ENCODE data around the gene PLEKHB2.

PLEKHB2 gene

GRCh38 chr2:131123192-131123591 is 18.1 kb downstream of the PLEKHB2 start:
- TF ChIP-seq ZNF70 (CRISPR knock-in tag; IDR thresholded peaks at IDR 0.05) (no peak), POU6F1 (CRISPR knock-in tag; IDR thresholded peaks at IDR 0.05; ENCODE audit: borderline replicate concordance, low read depth) (no peak), TSHZ2 (CRISPR knock-in tag; IDR thresholded peaks at IDR 0.05) (no peak), PPARA (CRISPR knock-in tag; IDR thresholded peaks at IDR 0.05; ENCODE audit: borderline replicate concordance) (no peak), ZNF8 (CRISPR knock-in tag; IDR thresholded peaks at IDR 0.05) (no peak)

GRCh38 chr2:131125195-131125757 is 20.1 kb downstream of the PLEKHB2 start:
- TF ChIP-seq ZFP3 (CRISPR knock-in tag; IDR thresholded peaks at IDR 0.05) (no peak), GLIS3 (CRISPR knock-in tag; IDR thresholded peaks at IDR 0.05) (no peak), SNAI2 (CRISPR knock-in tag; IDR thresholded peaks at IDR 0.05) (no peak), CSRNP3 (CRISPR knock-in tag; IDR thresholded peaks at IDR 0.05) (no peak), PATZ1 (CRISPR knock-in tag; IDR thresholded peaks at IDR 0.05; ENCODE audit: borderline replicate concordance) (no peak), ZNF70 (CRISPR knock-in tag; IDR thresholded peaks at IDR 0.05) (no peak), OSR1 (CRISPR knock-in tag; IDR thresholded peaks at IDR 0.05) (no peak), TOX (CRISPR knock-in tag; IDR thresholded peaks at IDR 0.05; ENCODE audit: borderline replicate concordance) (no peak), PPARA (CRISPR knock-in tag; IDR thresholded peaks at IDR 0.05; ENCODE audit: borderline replicate concordance) (no peak)
- ATAC-seq = no peak

More at GRCh38 chr2:131123192-131123591, 18.1 kb downstream of the PLEKHB2 start:
- no peak for ATAC-seq

- TF ChIP-seq ARNTL (CRISPR knock-in tag; IDR thresholded peaks at IDR 0.05; ENCODE audit: borderline replicate concordance, low read depth) (no peak), SNAI2 (CRISPR knock-in tag; IDR thresholded peaks at IDR 0.05) (no peak), POU6F1 (CRISPR knock-in tag; IDR thresholded peaks at IDR 0.05; ENCODE audit: borderline replicate concordance, low read depth) (no peak), ZFP3 (CRISPR knock-in tag; IDR thresholded peaks at IDR 0.05) (no peak), BACH2 (CRISPR knock-in tag; IDR thresholded peaks at IDR 0.05; ENCODE audit: borderline replicate concordance) (no peak), CSRNP3 (CRISPR knock-in tag; IDR thresholded peaks at IDR 0.05) (no peak), ISL1 (CRISPR knock-in tag; IDR thresholded peaks at IDR 0.05) (no peak), GLIS3 (CRISPR knock-in tag; IDR thresholded peaks at IDR 0.05) (no peak), TSHZ2 (CRISPR knock-in tag; IDR thresholded peaks at IDR 0.05) (no peak), ZC3H10 (CRISPR knock-in tag; IDR thresholded peaks at IDR 0.05) (no peak), ESRRG (CRISPR knock-in tag; IDR thresholded peaks at IDR 0.05) (no peak), ZNF8 (CRISPR knock-in tag; IDR thresholded peaks at IDR 0.05) (no peak), TOX (CRISPR knock-in tag; IDR thresholded peaks at IDR 0.05; ENCODE audit: borderline replicate concordance) (no peak), OSR1 (CRISPR knock-in tag; IDR thresholded peaks at IDR 0.05) (no peak), CSDC2 (CRISPR knock-in tag; IDR thresholded peaks at IDR 0.05) (no peak), ZNF565 (CRISPR knock-in tag; conservative IDR thresholded peaks at IDR 0.05; ENCODE audit: low read depth) (no peak)
- ATAC-seq = no peak
These were observed 21.3 kb downstream of the PLEKHB2 start for GRCh38 chr2:131126436-131126835.

Data from SK-N-SH treated with all-trans-retinoic acid at 6 μM for 48 hours (cell line).